ENCODE measurements around the gene RABAC1. TPM values are rescaled to one million over a fixed set of nuclear protein-coding genes. Genes with fewer than 3 reads are reported as not detected.

The RABAC1 gene
- total and polyA plus RNA-seq, 2 of the 8 experiments (the other 6 are each of a cell fraction or from before 2014, with no cell fraction given), result 124 to 439 TPM

DNA sequence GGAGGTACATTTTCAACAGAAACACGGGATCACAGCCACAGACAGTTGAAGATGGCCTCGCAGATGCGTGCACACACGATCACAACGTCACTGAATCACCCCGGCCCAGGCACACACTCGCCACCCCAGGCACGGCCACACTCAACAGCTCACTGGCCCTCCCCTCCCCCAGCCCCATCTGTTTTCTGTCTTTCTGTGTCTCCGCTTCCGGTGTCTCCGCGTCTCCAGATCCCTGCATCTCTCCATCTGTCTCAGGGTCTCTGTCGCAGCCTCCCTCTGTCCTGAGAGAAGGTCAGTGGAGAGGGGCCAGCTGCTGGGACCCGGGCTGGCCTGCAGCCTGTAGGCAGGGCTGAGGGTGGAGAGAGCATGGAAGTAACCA lies 38.7 kb upstream of the RABAC1 start:
- Histone ChIP-seq H3K9me3 (ENCODE audit: insufficient read depth in 2 of 2, low read depth in 1 of 2, low read length in 1 of 2) (no peaks in the 10 kb centered on the region), H3K36me3 (ENCODE audit: control insufficient read depth in 2 of 4, insufficient read depth in 4 of 4, low read length in 3 of 4) (no peaks in the 10 kb centered on the region; a peak in 1 of 8 replicates), H4K8ac (ENCODE audit: extremely low read depth, insufficient read depth, low read length) (no peak overlapping the region), H3K79me1 (ENCODE audit: low read depth, low read length) (no peaks in the 10 kb centered on the region), H3K79me2 (ENCODE audit: control insufficient read depth in 1 of 2, insufficient read depth in 2 of 2, low read length in 2 of 2) (no peaks in the 10 kb centered on the region), H4K20me1 (replicated peaks in 1 of 2; ENCODE audit: control insufficient read depth in 1 of 2, insufficient read depth in 2 of 2, low read length in 2 of 2) (peaks cover 9 to 21% of the 10 kb centered on the region in 2 experiments), H3K4me3 (ENCODE audit: extremely low read depth in 1 of 4, insufficient read depth in 2 of 4, low read depth in 3 of 4, low read length in 4 of 4) (peak overlapping the region in 2 of 4 experiments; percentile 29 to 46; a peak in 6 of 8 replicates), H3K23ac (ENCODE audit: insufficient read length) (no peak overlapping the region), H2BK120ac (replicated peaks; ENCODE audit: low read depth, low read length) (no peak overlapping the region), H2BK5ac (ENCODE audit: low read depth, low read length) (no peak overlapping the region), H3K27ac (ENCODE audit: low read depth, low read length) (no peak overlapping the region), H4K91ac (replicated peaks; ENCODE audit: insufficient read length, low read length) (no peak overlapping the region), H3K18ac (ENCODE audit: extremely low read depth, low read length) (no peak overlapping the region; the same call in 1 of the 2 replicates), H2AFZ (ENCODE audit: low read length) (no peak overlapping the region), H3K14ac (ENCODE audit: insufficient read length) (no peak overlapping the region), H2BK15ac (ENCODE audit: low read length) (0 out of 2 replicates have a peak overlapping the region, but pooled peaks have one; percentile 61), H3K4me2 (ENCODE audit: insufficient read depth in 1 of 2, low read depth in 2 of 2, low read length in 2 of 2) (peak overlapping the region; percentile 78 to 79), H3K23me2 (ENCODE audit: low read depth, low read length) (peaks cover 19% of the 10 kb centered on the region; the same call in 1 of the 2 replicates), H2BK12ac (ENCODE audit: low read depth, low read length) (peak overlapping the region; percentile 87; the same call in 1 of the 2 replicates), H2BK20ac (ENCODE audit: low read length) (no peak overlapping the region), H3K9ac (replicated peaks in 1 of 4; ENCODE audit: extremely low read depth in 1 of 4, low read depth in 3 of 4, low read length in 3 of 4) (no peak overlapping the region), H3K4ac (replicated peaks; ENCODE audit: insufficient read length, low read depth, low read length) (no peak overlapping the region), H2AK5ac (ENCODE audit: low read depth, low read length) (no peak overlapping the region), H4K5ac (ENCODE audit: insufficient read length, low read depth, low read length) (no peak overlapping the region), H3K56ac (replicated peaks; ENCODE audit: insufficient read length, low read depth, low read length) (no peak overlapping the region), H3K4me1 (replicated peaks in 1 of 4; ENCODE audit: control insufficient read depth in 3 of 4, insufficient read depth in 4 of 4, low read length in 3 of 4) (peaks cover 0 to 23% (median 11%) of the 10 kb centered on the region in 4 experiments; a peak in 6 of 7 replicates), H3K27me3 (replicated peaks in 1 of 4; ENCODE audit: control insufficient read depth in 3 of 4, extremely low read depth in 1 of 4, insufficient read depth in 3 of 4, low read length in 3 of 4) (peaks cover 13 to 71% (median 60%) of the 10 kb centered on the region in 4 experiments)
- ChIA-PET CTCF (ENCODE audit: partially characterized antibody) (interaction anchor here (1.6 to 1.9 kb wide), 3 partner anchors 26 to 37 kb away, joined by 5 to 10 read pairs (median 7); no protein-coding TSS in a partner anchor), POLR2A (ENCODE audit: partially characterized antibody) (interaction anchor here (0.8 to 1.1 kb wide), 3 partner anchors 14 to 86 kb away, joined by 3 to 5 read pairs (median 3); no protein-coding TSS in a partner anchor)
- WGBS, 2 experiments (ENCODE audit: extremely low coverage in 1 of 2, insufficient coverage in 1 of 2, insufficient read length in 1 of 2, insufficient replicate concordance in 2 of 2, low coverage in 1 of 2, low lambda C conversion rate in 2 of 2, missing lambda C conversion rate in 1 of 2), result 10% methylated on average over 14 of the region's 14 CpGs; no CpG with 5 or more reads in 1 of the 2 experiments
- TF ChIP-seq RBBP5 (IDR thresholded peaks at IDR 0.05; ENCODE audit: borderline replicate concordance, low read depth, low read length), result 0 out of 2 replicates have a peak, but pooled peaks have one; percentile 22
- no peak for TF ChIP-seq MAFK (IDR thresholded peaks at IDR 0.05; ENCODE audit: low read depth, low read length)
- 0 out of 2 replicates have a peak, but pooled peaks have one; percentile 19 for TF ChIP-seq POLR2AphosphoS5 (IDR thresholded peaks at IDR 0.05; ENCODE audit: low read depth, low read length)
- no peak for TF ChIP-seq SIRT6 (IDR thresholded peaks at IDR 0.05; ENCODE audit: low read length)
- TF ChIP-seq, protein P1, sequence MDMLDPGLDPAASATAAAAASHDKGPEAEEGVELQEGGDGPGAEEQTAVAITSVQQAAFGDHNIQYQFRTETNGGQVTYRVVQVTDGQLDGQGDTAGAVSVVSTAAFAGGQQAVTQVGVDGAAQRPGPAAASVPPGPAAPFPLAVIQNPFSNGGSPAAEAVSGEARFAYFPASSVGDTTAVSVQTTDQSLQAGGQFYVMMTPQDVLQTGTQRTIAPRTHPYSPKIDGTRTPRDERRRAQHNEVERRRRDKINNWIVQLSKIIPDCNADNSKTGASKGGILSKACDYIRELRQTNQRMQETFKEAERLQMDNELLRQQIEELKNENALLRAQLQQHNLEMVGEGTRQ (IDR thresholded peaks at IDR 0.05; ENCODE audit: low read length), result no peak
- DNase-seq (ENCODE audit: low read depth in 1 of 2, low spot score in 2 of 2) (peak in 1 of 2 experiments; percentile 70), FAIRE-seq (no peak)

Data from H1 (cell line).